ENCODE results near the gene RPTOR.
"Not testable (repeated sequence)": the region's sequence is repeated elsewhere in the genome, so short reads cannot be mapped to it uniquely, and the experiment has no call there.

RPTOR gene, protein sequence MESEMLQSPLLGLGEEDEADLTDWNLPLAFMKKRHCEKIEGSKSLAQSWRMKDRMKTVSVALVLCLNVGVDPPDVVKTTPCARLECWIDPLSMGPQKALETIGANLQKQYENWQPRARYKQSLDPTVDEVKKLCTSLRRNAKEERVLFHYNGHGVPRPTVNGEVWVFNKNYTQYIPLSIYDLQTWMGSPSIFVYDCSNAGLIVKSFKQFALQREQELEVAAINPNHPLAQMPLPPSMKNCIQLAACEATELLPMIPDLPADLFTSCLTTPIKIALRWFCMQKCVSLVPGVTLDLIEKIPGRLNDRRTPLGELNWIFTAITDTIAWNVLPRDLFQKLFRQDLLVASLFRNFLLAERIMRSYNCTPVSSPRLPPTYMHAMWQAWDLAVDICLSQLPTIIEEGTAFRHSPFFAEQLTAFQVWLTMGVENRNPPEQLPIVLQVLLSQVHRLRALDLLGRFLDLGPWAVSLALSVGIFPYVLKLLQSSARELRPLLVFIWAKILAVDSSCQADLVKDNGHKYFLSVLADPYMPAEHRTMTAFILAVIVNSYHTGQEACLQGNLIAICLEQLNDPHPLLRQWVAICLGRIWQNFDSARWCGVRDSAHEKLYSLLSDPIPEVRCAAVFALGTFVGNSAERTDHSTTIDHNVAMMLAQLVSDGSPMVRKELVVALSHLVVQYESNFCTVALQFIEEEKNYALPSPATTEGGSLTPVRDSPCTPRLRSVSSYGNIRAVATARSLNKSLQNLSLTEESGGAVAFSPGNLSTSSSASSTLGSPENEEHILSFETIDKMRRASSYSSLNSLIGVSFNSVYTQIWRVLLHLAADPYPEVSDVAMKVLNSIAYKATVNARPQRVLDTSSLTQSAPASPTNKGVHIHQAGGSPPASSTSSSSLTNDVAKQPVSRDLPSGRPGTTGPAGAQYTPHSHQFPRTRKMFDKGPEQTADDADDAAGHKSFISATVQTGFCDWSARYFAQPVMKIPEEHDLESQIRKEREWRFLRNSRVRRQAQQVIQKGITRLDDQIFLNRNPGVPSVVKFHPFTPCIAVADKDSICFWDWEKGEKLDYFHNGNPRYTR (N-terminal part only)

DNA sequence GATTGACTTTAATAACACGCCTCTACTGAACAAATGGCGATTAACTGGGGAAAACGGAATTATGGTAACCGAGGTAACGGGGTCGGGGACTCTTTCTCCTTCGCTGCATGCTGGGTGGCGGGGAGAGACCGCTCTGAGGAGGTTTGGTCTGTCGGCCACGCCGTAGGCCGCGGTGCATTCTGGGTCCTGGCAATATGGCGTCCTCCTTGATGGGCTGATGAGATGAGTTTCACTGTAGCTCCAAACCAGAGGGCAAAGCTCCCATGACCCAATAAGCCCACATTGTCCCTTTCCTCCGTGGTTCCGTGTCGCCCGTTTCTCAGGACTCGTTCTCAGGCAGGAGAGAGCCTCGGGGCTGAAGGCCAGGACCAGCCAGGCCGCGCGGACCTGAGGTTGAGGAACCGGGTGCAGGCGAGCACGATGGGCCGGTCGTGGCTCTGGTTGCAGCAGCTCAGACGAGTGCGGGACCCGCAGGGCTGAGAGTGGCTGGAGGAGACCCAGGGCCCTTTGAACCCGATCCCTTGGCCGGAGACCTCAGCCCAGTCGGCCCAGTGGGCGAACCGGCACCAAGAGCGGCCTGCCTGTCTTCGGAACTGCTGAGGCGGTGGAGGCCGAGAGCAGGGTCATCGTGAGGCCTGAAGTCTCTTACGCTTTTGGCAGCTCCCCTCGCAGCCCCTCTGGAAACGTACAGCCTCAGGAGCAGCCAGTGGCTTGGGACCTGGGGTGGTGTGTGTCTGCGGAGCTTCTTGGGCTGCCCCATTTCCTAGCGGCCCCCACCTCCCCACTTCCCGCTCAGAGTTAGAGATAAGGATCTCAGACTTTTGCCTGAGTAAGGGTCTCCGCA, at the start of gene RPTOR:
Gene RPTOR, plus strand, starts transcription at position 184 of the 844 bp plus-strand sequence. CDS start 792 bp downstream, outside the sequence.
- DNase-seq (ENCODE audit: low read depth in 3 of 3), result peak; percentile 83 to 87 (median 86)

DNA sequence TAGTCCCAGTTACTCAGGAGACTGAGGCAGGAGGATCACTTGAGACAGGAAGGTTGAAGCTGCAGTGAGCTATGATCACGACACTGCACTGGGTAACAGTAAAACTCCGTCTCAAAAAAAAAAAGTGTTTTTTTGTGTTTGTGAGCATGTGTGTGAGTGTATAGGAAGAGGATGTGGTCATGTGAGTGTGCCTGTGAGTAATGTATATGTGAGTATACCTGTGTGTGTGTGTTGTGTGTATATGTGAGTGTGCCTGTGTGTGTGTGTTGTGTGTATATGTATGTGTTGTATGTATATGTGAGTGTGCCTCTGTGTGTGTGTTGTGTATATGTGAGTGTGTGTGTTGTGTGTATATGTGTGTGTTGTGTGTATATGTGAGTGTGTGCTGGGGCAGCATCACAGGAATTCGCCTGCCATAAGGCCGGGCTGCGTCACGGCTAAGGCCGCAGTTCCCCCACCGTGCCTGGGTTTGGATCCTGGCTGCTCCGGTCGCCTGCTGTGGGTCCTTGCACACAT, 46.9 kb upstream of the RPTOR start:
- DNase-seq (ENCODE audit: low read depth in 3 of 3), result no peak

DNA sequence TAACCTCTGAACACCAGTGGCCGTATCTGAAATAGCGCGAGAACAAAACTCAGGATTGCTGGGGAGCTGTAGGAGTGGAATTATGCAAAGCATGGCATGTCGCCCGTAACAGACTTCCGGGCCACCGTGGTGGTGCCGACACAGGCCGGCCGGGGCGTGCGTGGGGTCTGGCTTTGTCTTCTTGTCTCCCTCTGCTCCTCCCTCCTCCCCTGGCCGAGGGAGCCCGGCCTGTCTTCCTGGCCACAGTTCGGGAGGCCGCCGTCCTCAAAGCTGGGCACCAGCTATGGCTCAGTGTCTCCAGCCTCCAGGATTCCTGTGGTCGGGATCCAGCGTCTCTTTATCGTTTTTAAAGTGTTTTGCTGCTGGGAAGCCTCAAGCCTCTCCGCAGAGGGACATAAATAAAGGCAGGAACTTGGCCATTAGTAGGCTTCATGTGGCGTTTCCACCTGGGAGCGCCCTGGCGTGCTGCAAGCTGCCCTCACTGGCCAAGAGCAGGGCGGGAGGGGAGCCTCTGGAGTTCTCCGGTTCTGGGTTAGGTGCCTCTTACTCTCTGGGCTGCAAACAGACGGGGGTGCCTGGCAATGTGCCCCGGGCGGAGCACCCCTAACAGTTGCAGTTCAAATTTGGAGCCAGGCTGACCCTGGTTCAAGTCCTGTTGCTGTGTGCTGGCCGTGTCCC, 46.3 kb upstream of the RPTOR start:
- no peak for DNase-seq (ENCODE audit: low read depth in 3 of 3)

DNA sequence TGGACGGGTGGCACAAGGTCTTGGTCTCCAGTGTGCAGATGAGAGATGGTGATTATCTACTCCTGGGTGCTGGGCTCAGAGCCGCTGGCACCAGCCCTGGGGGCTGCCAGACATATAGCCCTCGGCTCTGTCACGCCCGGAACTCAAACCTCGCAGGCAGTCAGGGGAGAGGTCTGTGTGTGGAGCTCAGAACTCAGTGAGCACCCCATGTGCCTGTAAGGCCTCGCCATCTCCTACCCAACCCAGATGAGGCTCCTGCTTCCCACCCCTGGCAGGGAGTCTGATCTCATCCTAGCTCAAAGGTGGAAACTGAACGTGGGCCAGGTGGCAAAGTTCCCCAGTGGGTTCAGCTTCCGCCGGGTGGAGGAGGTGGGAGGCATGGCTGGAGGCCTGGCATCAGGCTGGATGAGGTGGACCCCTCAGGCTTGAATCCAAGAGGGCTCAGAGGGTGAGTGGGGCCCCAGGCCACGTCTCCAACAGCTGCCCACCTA, 45.7 kb upstream of the RPTOR start:
- DNase-seq (ENCODE audit: low read depth in 3 of 3), result no peak

DNA sequence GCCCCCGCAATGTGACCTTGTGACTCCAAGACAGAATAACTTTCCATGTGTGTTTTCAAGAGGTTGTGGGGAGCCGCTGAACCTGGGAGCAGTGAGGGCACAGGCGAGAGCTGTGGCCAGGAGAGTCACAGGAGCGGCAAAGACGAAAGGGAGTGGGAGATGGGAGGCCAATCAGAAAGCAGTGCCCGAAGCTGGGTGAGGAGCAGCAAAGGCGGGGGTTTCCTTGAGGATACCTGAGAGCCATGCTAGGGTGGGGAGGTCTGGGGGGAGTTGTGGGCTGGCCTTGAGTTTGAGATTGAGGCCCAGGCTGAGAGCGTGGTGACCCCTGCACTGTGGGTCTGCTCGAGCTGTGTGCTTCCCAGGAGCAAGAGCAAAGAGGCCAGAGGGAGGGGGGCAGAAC, 45.1 kb upstream of the RPTOR start:
- DNase-seq (ENCODE audit: low read depth in 3 of 3), result no peak

DNA sequence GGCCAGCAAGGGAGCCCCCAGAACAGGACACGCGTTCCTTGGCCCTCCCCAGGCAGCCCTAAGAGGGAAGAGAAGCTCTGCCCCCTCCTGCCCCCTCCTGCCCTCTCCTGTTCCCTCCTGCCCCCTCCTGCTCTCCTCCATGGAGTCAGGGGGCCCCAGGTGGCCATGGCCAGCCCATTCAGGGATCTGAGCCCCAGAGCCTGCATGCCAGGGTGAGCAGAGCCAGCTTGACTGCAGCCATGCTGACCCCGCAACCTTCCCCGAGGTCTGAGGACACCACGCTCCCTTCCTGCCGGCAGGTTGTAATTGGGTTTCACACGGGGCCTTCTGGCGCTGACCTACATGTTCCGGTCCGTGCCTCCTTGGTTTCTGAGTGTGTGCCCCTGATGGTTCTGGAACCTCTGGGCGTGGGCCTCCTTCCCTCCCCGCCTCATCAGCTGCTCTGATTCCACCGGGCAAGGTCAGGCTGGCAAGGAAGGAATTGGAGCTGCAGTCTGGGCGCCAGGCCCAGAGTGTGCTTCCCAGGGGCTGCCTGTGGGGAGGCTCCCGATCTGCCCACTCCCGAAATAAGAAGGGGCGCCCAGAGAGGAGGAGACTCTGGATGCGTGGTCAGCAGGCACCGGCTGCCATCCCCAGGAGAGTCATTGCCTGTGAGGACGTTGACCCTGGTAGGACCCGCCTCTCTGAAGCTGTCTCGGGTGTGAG, 44.5 kb upstream of the RPTOR start:
- no peak for DNase-seq (ENCODE audit: low read depth in 3 of 3)

DNA sequence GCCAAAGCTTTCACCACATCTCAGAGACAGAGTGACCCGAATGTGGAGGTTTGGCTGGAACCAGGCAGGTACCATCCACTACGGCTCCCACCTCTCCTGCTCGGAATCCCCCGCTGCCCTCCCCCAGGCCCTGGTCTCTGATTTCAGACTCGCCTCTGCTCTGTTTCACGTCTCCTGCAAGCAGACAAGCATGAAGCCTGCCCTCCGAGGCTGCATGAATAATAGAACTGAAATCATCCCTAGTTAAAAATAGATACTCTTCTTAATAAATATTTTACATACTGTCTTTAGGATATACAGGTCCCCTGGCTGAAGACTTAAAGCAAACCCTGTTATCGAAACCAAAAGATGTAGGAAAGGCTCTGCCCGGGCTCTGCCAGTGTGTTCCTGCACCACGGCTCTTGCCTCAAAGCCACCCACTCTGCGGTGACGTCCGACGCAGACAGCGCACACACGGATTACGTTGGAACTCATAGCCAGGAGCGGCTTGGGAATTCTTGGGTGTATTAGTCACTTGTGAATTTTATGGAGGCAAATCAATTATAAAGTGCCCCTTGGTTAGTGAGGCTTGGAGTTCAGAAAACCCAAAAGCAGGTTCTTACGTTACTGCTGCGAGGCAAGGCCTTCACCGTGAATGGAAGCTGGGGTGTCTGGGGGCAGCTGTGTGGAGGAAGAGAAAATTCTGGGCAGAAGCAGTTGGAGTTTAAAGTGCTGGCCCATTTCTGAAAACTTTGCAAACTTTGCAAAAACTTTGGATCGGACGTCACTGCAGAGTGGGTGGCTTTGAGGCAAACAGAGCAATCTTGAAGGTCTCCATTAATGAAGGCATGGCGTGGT, 42.7 kb upstream of the RPTOR start:
- DNase-seq (ENCODE audit: low read depth in 3 of 3), result no peak

DNA sequence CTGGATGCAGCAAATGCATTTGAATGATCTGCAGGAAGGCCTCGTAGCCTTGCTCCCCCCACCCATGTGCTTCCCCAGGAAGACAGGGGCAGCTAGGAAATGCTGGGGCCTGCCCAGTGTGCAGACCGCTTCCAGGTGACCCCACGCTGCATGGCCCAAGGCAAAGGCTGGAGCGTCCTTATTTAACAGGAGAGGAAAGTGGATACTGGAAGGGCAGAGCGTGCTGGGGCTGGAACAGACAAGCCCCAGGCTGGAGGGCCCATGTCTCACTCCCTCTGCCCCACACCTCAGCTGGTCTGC, 42.1 kb upstream of the RPTOR start:
- DNase-seq (ENCODE audit: low read depth in 3 of 3), result no peak

DNA sequence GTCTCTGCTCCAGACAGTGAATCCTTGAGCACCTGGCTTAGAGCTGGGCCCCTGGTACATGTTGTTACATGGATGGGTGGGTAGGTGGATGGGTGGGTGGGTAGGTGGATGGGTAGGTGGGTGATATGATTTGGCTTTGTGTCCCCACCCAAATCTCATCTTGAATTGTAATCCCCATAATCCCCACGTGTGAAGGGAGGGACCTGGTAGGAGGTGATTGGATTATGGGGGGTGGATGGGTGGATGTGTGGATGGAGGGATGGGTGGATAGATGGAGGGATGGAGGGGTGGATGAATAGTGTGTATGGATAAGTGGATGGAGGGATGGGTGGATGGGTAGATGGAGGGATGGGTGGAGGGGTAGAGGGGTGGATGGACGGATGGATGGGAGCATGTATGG, 41.6 kb upstream of the RPTOR start:
- no peak for DNase-seq (ENCODE audit: low read depth in 3 of 3)

DNA sequence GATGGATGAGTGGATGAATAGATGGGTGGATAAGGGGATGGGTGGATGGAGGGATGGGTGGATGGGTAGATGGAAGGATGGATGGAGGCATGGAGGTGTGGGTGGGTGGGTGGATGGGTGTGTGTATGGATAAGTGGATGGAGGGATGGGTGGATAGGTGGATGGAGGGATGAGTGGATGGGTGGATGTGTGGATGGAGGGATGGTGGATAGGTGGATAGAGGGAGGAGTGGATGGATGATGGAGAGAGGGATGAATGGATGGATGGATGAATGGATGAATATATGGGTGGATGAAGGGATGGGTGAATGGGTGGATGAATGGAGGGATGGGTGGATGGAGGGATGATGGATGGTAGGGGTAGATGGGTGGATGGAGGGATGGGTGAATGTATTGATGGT, 40.7 kb upstream of the RPTOR start:
- no peak for DNase-seq (ENCODE audit: low read depth in 3 of 3)

DNA sequence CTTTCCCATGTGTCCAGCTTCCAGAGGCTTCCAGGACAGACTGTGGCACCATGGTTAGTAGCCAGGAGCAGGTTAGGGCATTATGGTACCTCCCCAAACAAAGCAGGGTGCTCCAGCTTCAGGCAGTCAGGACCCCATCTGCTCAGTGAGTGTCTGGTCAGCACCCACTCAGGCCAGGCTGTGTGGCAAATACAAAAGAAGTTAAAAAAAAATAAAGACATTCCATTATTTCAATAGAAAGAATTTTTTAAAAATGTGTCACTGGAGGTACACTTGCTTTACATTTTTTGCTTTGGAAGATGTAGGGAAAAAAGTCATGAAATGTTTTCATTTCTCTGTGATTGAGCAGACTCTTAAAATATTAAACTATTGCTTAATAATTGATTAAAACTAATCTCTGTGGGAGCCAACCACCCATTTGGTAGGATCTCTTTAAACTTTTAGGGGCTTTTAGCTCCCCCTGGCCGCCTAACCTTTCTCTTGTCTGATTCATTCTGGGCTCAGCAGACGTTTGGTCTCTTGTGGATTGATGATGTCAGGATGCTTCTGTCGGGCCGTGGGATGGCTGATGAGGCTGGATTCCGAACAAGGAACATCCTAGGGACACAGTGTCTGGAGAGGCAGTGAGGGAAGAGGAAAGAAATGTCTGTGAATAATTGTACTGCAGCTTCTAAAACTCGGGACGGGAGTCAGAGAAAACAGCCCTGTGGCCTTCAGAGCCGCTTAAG, 39.8 kb upstream of the RPTOR start:
- no peak for DNase-seq (ENCODE audit: low read depth in 3 of 3)

DNA sequence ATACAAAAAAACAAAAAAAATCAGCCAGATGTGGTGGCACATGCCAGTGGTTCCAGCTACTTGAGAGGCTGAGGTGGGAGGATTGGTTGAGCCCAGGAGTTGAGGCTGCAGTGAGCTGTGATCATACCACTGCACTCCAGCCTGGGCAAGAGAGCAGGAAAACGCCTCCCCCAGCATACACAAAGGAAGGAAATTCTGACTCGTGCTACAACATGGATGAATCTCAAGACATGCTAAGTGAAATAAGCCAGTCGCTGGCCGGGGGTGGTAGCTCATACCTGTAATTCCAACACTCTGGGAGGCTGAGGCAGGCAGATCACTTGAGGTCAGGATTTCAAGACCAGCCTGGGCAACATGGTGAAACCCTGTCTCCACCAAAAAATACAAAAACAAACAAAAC, 37.5 kb upstream of the RPTOR start:
- not testable (repeated sequence) for DNase-seq (ENCODE audit: low read depth in 3 of 3)

DNA sequence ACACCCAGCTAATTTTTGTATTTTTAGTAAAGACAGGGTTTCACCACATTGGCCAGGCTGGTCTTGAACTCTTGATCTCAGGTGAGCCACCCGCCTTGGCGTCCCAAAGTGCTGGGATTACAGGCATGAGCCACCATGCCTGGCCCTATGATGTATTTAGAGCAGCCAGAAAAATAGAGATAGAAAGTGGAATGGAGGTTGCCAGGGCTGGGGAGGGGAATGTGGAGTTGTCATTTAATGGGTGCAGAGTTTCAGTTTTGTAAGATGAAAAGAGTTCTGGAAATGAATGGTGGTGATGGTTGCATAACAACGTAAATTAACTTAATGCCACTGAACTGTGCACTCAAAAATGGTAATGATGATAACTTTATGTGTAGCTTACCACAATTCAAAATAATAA, 36.7 kb upstream of the RPTOR start:
- no peak for DNase-seq (ENCODE audit: low read depth in 3 of 3)

DNA sequence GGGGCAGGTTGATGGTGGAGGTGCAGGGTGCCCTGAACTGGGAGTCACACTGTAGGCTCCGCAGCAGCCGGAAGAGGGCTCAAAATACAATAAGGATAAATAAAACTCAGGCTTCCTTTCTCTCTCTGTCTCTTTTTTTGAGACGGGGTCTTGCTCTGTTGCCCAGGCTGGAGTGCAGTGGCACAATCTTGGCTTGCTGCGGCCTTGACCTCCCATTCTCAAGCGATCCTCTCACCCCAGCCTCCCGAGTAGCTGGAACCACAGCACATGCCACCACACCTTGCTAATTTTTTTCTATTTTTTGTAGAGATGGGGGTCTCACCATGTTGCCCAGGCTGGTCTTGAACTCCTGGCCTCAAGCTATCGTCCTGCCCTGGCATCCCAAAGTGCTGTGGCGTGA, 35.3 kb upstream of the RPTOR start:
- no peak for DNase-seq (ENCODE audit: low read depth in 3 of 3)

DNA sequence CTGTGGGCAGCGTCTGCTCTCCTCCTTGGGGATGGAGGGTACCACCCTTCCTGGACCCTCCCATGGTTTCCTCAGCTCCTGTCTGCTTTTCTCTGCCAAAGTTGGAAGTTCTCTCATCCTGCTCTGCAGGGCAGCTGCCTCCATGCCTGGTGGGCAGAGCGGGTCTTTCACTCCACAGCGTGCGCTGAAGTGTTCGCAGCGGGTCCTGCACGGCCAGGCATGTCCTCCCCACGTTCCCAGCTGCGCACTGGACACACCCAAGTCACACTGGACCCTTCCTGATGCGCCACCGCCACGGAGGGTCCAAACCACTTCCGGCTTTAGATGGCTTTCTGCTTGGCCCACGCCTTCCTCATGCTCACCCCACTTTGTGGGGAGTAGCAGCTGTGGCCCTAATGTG, 34.5 kb upstream of the RPTOR start:
- DNase-seq (ENCODE audit: low read depth in 3 of 3), result no peak

DNA sequence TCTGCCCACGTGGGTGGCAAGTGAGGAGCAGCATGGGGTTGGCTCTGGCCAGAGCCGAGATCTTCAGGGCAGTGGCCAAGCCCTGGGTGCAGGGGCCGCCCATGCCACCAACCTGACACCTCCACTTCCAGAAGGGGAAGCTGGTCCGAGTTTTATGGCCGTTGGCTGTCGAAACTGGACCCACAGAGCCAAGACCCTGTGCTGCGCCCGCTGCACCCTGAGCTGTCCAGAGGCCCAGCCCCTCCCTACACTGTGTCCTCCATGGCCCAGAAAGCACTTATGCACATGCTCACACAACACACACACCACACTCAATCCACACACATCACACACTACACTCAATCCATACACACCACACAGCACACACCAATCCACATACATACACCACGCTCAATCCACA, 33.9 kb upstream of the RPTOR start:
- DNase-seq (ENCODE audit: low read depth in 3 of 3), result no peak

DNA sequence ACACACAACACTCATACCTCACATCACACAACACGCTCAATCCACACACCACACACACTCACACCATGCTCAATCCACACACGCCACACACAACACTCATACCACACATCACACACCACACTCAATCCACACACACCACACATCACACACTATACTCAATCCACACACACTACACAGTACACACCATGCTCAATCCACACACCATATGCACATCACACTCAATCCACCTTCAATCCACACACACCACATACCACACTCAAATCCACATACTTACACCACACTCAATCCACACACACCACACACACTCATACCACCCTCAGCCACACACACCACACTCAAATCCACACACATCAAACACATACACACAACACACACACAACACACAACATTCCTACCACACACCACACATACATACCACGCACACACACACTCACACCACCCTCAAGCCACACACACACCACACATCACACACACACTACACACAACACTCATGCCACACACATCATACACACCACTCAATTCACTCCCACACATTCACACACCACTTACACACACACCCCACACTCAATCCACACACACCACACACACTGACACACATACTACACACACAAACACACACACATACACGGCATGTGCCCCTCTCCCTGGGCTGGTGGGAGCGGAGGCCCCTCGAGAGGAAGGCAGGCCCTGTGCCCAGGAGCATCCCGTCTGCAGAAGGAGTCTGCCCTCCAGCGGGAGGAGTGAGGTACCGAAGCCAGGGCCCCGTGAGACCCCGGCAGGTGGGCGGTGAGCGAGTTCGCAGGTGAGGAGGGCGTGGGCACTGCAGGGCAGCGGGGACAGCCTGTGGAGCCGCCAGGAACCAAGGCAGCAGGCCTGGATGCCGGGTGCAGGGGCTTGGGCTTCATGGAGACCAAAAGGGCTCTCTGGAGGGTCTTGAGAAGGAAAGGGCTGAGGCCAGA, 33.1 kb upstream of the RPTOR start:
- no peak for DNase-seq (ENCODE audit: low read depth in 3 of 3)
